Mucosa of rectum (tissue), 2 donors: Measurements from ENCODE around the gene HAPSTR1.

Source experiments
- H3K27ac ChIP-seq, 2 donors: one replicate each; pipeline ENCODE4 v1.7.0; 2013; ENCODE audit warnings: inconsistent platforms in 2 of 2, low read depth in 2 of 2, low read length in 2 of 2
- H3K27me3 ChIP-seq, 2 donors: one replicate each; pipeline ENCODE4 v1.7.0; 2013; ENCODE audit warnings: low read length in 2 of 2; ENCODE audit not compliant: control insufficient read depth in 2 of 2, insufficient read depth in 2 of 2
- H3K36me3 ChIP-seq, 2 donors: one replicate each; pipeline ENCODE4 v1.7.0; 2013; ENCODE audit warnings: low read length in 2 of 2; ENCODE audit not compliant: control insufficient read depth in 2 of 2, insufficient read depth in 2 of 2
- H3K4me1 ChIP-seq, 2 donors: one replicate each; pipeline ENCODE4 v1.7.0; 2013; ENCODE audit warnings: low read length in 2 of 2, mild to moderate bottlenecking in 1 of 2; ENCODE audit not compliant: control insufficient read depth in 2 of 2, insufficient read depth in 2 of 2
- H3K4me3 ChIP-seq, 2 donors: one replicate each; pipeline ENCODE4 v1.7.0; 2013; ENCODE audit warnings: low read length in 2 of 2
- H3K9ac ChIP-seq, 2 donors: one replicate each; pipeline ENCODE4 v1.7.0; 2013; ENCODE audit warnings: low read length in 2 of 2, low read depth in 1 of 2, mild to moderate bottlenecking in 1 of 2
- H3K9me3 ChIP-seq, 2 donors: one replicate each; pipeline ENCODE4 v1.7.0; 2013; ENCODE audit warnings: low read length in 2 of 2; ENCODE audit not compliant: control insufficient read depth in 2 of 2
- donor health status: healthy.
- donor health status: Normal muscosa, but diverticular disease.

The HAPSTR1 gene

DNA sequence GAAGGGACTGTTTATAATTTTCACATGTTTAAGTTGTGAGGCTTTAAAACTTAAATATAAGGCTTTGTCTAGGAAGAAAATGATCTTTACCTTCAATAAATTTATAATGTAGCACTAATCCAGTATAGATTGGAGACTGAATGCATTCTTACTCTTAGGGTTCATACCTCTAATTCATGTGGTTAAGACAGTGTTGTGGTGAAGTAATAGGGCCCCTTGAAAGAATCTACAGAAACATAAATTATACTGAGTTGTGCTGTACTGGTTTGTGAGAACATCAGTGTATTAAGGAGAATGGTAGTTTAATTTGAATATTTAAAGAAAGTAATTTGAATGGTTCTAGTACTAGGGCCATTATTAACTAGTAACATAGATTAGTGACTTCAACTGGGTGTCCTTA is 13.7 kb downstream of the HAPSTR1 start:
- H3K27ac ChIP-seq = no peak overlapping the region
- H3K4me1 ChIP-seq = peaks cover 0 to 19% of the 10 kb centered on the region in 2 donors
- no peak overlapping the region for H3K9ac ChIP-seq
- no peak overlapping the region for H3K4me3 ChIP-seq
- H3K27me3 ChIP-seq = no peaks in the 10 kb centered on the region
- no peaks in the 10 kb centered on the region for H3K9me3 ChIP-seq
- H3K36me3 ChIP-seq = peaks cover 52 to 56% of the 10 kb centered on the region in 2 donors

DNA sequence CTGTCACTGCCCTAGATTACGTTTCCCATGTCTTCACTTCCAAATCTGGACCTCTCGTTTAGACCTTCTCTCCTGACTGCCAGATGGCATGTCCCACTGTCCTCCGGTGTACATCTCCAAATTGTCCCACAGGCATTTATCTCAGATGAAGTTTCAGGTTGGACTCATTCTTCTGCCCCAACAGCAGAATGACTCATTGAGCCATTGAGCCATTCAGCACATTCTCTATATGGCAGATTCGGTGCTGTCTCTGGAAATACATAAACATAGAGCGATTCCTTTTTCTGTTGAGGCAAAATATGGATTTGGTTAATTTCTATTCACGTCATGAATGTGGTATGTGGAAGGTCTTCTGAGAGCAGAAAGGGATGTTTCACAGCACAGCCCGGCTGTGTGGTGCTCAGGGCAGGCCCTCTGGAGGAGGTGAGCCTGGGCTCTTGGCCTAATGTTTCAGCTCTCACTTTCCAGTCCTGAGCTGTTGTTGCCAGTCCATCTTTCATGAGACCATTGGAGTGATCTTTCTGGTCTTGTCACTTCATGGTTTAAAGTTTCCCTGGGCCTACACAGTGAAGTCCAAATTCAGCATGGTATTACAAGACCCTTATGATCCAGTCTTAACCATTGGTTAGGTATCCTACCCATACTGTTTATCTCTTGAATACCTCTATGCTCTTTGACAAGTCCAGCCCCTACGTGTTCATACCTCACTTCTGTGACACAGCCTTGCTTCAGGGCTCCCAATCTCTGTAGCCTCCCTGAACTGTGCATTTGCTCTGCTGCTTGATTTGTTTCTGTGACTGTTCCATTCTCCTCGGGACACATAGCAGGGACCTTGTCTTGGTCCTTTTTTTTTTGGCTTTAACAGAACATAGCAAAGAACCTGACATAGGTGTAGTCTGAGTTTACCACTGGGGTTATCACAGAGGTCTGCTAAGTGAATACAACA is 15.9 kb downstream of the HAPSTR1 start:
- Histone ChIP-seq H3K4me3 (no peak overlapping the region), H3K27me3 (no peaks in the 10 kb centered on the region), H3K9me3 (no peaks in the 10 kb centered on the region), H3K27ac (no peak overlapping the region), H3K36me3 (peaks cover 52 to 53% of the 10 kb centered on the region in 2 donors), H3K9ac (no peak overlapping the region), H3K4me1 (peaks cover 10 to 12% of the 10 kb centered on the region in 2 donors)

DNA sequence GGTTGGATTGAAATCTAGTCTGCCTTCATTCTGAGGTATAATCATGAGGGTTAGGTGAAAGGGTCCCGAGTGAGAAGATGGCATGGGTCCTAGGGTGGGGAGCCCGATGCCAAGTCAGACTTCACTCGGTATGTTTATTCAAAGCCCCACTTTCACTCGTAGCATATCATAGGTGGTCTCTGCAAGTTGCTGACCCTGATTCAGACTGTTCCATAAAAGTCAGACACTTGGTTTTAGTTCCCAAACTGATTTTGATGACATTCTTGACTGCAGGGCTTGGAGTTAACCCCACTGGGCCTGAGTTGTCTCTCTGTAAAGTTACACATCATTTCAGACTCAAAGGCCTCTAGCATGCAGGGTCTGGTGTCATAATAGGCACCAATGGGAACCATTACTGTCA is 17.8 kb downstream of the HAPSTR1 start:
- Histone ChIP-seq H3K27ac (no peak overlapping the region), H3K4me3 (no peak overlapping the region), H3K36me3 (peaks cover 37 to 40% of the 10 kb centered on the region in 2 donors), H3K9me3 (no peaks in the 10 kb centered on the region), H3K27me3 (no peaks in the 10 kb centered on the region), H3K4me1 (peaks cover 15 to 17% of the 10 kb centered on the region in 2 donors), H3K9ac (no peak overlapping the region)

DNA sequence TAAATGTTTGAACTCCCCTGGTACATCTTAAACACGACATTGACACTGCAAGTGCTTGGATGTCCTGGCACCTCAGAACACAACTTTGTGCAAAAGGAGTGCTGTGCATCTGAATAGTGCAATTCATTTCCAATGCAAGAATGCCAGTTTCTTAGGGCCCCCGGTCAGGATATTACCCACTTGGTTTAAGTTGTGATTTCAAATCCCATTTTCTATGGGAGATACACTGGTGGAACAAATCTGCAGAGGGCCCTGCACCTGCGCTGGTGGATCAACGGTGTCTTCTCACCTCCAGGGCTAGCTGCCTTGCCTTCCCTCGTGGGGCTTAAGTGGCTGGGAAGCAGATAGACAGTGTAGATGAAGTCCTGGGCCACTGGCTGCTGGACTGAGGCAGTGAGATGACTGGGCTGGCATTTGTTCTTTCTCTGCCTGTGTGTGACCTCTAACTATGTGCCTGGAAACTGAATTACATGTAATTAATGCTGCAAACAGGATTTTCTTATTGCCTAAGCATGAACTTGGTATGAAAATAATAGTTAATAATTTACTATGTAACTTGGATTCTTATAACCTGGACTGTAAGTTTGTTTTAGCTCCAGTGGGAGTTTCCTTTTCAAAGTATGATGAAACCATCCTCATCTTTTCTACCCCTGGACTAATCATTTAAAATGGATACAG is 20.9 kb downstream of the HAPSTR1 start:
- H3K27me3 ChIP-seq = no peaks in the 10 kb centered on the region
- no peak overlapping the region for H3K27ac ChIP-seq
- peaks cover 31 to 43% of the 10 kb centered on the region in 2 donors for H3K36me3 ChIP-seq
- H3K9me3 ChIP-seq = no peaks in the 10 kb centered on the region
- no peak overlapping the region for H3K9ac ChIP-seq
- peak overlapping the region in 1 of 2 donors; percentile 4 for H3K4me3 ChIP-seq
- H3K4me1 ChIP-seq = peaks cover 8 to 17% of the 10 kb centered on the region in 2 donors

DNA sequence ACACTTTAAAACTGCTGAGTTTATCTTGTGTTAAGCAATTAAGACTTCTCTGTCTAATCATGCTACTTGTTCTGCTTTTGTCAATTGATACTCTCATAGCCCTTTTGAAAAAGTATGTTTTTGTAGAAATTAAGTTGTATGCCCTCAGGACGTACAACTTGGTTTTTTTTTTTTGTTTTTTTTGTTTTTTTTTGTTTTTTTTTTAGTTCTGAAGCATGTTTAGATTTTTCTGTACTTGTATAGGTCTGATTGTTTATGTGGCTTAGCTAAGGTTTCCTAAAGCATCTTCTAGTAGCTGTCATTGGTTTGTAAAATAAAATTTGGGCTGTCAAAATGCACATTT is 21.4 kb downstream of the HAPSTR1 start:
- no peak overlapping the region for H3K27ac ChIP-seq
- H3K36me3 ChIP-seq = peaks cover 32 to 41% of the 10 kb centered on the region in 2 donors
- H3K9ac ChIP-seq = no peak overlapping the region
- no peaks in the 10 kb centered on the region for H3K27me3 ChIP-seq
- H3K4me3 ChIP-seq = peak overlapping the region in 1 of 2 donors; percentile 4
- H3K9me3 ChIP-seq = no peaks in the 10 kb centered on the region
- peaks cover 8 to 17% of the 10 kb centered on the region in 2 donors for H3K4me1 ChIP-seq

DNA sequence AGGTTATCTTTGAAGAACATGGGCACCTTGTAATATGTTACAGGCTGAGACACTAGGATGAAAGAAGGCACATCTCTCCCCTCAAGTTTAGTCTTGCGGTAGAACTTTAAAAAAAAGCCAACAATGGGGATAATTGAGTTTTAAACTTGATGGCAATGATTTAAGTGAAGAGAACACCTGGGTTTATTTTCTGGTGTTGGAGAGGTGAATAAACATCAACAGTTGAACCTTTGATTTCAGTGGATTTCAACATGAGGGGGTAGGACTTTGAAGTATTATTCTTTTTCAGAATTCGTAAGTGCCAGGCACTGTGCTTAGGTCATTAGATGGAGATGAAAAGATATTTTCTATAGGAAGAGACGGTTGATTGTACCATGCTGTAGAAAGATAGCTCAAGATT is 22.3 kb downstream of the HAPSTR1 start:
- Histone ChIP-seq H3K36me3 (peaks cover 31 to 38% of the 10 kb centered on the region in 2 donors), H3K27me3 (no peaks in the 10 kb centered on the region), H3K4me3 (no peak overlapping the region), H3K9ac (no peak overlapping the region), H3K27ac (no peak overlapping the region), H3K4me1 (peaks cover 8 to 17% of the 10 kb centered on the region in 2 donors), H3K9me3 (no peaks in the 10 kb centered on the region)

DNA sequence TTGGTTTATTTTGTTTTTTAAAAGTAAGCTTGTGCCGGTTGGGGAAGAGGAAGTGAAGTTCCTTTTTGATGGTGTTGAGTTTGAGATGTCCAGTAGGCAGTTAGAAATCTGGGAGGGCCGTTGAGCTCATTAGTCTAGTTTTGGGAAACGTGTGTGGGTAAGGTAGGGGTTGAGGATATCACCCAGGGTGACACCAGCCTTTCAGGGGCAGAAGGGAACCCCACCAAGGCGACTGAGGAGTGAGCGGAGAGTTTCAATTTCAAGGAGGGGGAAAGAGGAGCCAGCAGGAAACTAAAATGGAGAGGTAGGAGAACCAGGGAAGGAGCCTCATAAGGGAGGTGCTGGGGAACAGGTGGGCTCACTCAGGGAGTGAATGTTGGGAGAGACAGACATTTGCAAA is 22.7 kb downstream of the HAPSTR1 start:
- no peaks in the 10 kb centered on the region for H3K27me3 ChIP-seq
- no peak overlapping the region for H3K9ac ChIP-seq
- H3K36me3 ChIP-seq = peaks cover 30 to 38% of the 10 kb centered on the region in 2 donors
- H3K27ac ChIP-seq = no peak overlapping the region
- H3K9me3 ChIP-seq = no peaks in the 10 kb centered on the region
- peaks cover 5 to 17% of the 10 kb centered on the region in 2 donors for H3K4me1 ChIP-seq
- H3K4me3 ChIP-seq = no peak overlapping the region

DNA sequence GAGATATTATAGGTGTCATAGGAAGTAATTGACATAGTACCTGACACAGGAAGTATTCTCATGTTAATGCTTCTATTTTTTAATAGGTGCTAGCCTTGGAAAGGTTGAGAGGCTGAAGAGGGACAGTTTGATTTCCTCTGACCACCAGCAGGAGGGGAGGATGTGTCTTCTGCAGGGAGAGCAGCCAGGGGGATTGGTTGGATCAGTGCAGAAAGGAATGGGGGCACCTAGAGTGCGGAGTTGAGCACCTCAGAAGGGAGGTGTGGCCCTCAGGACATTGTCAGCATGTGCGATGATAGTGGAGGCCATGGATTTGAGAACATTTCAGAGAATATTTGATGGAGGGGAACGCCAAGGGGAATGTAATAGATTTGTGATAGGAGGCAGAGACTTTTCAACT is 23.4 kb downstream of the HAPSTR1 start:
- Histone ChIP-seq H3K9me3 (no peaks in the 10 kb centered on the region), H3K27ac (no peak overlapping the region), H3K9ac (no peak overlapping the region), H3K36me3 (peaks cover 26 to 35% of the 10 kb centered on the region in 2 donors), H3K4me1 (peaks cover 5 to 17% of the 10 kb centered on the region in 2 donors), H3K27me3 (no peaks in the 10 kb centered on the region), H3K4me3 (no peak overlapping the region)

DNA sequence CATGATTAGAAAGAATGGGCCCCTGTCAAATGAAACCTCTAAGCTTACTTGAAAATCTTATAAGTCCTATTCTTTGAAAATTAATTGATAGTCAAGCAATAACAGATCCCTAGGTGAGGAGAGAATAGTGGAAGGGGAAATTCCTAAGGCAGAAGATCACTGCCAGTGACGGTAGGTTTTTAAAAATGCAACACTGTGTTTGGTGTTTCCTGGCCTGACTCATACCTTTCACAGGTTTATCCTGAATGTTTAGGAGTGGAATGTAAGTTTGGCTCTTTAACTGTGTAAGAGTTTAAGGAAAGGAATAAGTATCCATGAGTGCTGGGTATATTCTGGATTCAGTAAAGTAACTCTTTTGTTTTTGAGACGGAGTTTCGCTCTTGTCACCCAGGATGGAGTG is 23.8 kb downstream of the HAPSTR1 start:
- H3K4me3 ChIP-seq = no peak overlapping the region
- peaks cover 5 to 17% of the 10 kb centered on the region in 2 donors for H3K4me1 ChIP-seq
- no peak overlapping the region for H3K9ac ChIP-seq
- peaks cover 26 to 35% of the 10 kb centered on the region in 2 donors for H3K36me3 ChIP-seq
- H3K27me3 ChIP-seq = no peaks in the 10 kb centered on the region
- H3K27ac ChIP-seq = no peak overlapping the region
- H3K9me3 ChIP-seq = no peaks in the 10 kb centered on the region

DNA sequence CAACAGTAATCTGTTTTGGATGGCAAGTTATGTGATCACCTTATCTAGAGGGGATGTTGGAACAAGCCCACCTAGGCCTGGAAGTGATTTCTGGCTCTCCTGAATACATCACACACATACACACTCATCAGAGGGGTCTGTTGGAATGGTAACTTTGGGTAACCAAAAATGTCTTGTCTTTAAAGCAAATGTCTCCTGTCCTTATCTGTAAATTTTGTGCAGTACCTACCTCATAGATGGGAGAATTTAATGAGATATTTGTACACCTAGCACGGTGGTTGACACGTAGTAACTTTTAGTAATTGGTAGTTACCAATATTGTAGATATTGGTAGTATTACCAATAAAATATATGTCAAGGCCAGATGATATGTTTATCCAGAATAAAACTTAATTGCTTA is 24.7 kb downstream of the HAPSTR1 start:
- peaks cover 5 to 16% of the 10 kb centered on the region in 2 donors for H3K4me1 ChIP-seq
- H3K9ac ChIP-seq = no peak overlapping the region
- no peak overlapping the region for H3K4me3 ChIP-seq

More for the DNA sequence above, 24.7 kb downstream of the HAPSTR1 start:
- peaks cover 26 to 35% of the 10 kb centered on the region in 2 donors for H3K36me3 ChIP-seq
- no peak overlapping the region for H3K27ac ChIP-seq
- H3K9me3 ChIP-seq = no peaks in the 10 kb centered on the region
- H3K27me3 ChIP-seq = no peaks in the 10 kb centered on the region
